GM12891 (cell line): ENCODE measurements around the gene C9orf43.

Source experiments
- POLR2AphosphoS5 ChIP-seq: IDR thresholded peaks from 2 replicates; pipeline ENCODE4 v1.6.1; 2011; ENCODE audit warnings: low read depth, low read length, control low read depth
- TAF1 ChIP-seq: IDR thresholded peaks from 2 replicates; pipeline ENCODE4 v1.6.1; 2011; ENCODE audit warnings: low read depth, low read length, control low read depth

DNA sequence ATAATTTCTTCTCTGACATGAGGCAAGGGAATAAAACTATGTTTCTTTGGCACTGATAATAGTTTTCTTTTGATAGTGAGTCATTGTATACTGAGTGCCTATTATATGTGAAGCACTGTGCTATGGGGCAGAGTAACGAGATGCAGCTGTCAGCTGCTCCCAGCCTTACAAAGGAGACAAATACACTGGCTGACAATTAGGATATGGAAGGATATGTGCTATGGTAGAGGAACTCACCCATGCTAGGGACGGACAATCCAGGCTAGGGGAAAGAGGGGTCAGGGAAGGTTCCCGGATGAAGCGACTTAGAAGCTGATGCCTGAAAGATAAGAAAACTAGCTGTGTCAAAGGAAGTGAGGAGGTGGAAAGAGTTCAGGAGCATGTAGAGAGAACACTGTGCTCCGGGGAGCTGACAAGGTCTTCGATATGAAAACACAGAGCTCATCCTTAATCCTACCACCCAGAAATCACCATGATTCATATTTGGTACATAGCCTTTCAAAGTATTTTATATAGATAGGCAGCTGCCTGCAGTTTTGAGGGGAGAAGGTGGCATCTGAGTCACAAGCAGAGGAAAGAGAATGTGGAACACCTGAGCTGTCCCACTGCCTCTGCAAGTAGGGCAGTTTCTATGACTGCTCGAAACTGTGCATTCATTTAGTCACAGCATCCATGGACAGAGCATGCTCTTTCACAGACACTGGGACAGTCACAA lies 49.1 kb upstream of the C9orf43 start:
- no peak for TF ChIP-seq TAF1
- no peak for TF ChIP-seq POLR2AphosphoS5
